HG03378 (cell line): ENCODE measurements around the gene CASP5.

ENCODE experiments used
- ATAC-seq: cut with Tn5 transposase; IDR thresholded peaks from one replicate; pipeline ENCODE4 v1.9.1; 2021; ENCODE audit warnings: mild to moderate bottlenecking, moderate library complexity; ENCODE audit not compliant: unreplicated experiment

The CASP5 gene

DNA sequence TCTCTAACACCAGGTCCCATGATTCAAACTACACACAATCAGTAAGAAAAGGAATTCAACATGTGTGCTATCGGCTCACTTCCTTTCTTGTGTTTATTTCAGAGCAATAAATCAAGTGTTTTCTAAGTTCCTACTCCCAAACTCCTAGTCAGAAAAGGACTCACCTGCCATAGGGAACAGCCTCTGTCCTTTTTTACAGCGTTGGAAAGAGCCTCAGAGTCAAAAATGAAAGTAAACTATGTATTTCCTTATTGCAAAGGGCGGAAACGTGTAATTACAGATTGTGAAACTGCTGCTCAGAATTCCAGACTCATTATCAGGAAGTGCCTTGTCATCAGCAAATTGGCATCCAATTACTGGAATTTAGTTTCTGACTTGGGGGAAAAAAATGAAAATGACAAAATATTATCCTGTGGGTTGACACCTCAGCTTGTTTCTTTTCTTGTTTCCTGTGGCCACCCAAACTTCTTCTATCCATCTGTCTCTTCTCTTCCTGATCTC lies 54.6 kb downstream of the CASP5 start, which contains the start of gene CASP4:
Gene CASP4 (minus strand): TSS at position 220 of the 501 bp plus-strand sequence. CDS start 49 bp downstream, at position 171.
- ATAC-seq, result peak; percentile 94

DNA sequence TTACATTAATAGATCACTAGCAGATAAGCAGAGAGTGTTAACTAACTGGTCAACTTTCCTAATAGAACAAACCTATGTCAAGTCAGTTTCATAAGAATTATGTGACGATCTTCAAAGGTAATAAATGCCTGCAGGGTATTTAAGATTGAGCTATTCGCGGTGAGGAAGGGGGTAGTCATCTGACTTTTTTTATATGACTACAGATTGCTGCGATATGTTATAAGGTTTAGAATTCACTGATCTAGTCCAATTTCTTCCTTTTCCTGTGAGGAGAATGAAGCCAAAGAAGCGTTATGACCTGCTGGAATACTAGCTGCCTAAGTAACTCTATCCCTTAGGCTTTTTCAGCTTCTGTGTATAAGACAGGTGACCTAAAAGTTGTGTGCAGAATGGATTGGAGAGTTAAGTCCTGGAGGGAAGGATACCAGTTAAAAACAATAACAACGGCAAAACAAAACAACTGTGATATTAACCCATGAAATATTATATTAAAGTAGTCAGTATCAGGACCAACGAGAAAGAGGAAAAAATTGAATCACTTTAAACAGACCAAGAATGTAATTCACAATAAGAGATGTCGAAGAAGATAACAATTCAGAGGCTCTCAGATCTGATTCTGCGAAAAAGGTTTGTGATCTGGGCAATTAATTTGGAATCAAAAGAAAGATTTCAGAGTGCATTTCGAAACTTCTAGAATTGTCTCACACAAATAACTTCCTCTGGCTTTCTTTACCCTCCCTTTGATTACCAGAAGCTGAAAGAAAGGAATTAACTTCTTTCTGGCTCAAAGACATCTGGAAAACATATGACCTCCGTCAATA lies 55.2 kb downstream of the CASP5 start:
- no peak for ATAC-seq

DNA sequence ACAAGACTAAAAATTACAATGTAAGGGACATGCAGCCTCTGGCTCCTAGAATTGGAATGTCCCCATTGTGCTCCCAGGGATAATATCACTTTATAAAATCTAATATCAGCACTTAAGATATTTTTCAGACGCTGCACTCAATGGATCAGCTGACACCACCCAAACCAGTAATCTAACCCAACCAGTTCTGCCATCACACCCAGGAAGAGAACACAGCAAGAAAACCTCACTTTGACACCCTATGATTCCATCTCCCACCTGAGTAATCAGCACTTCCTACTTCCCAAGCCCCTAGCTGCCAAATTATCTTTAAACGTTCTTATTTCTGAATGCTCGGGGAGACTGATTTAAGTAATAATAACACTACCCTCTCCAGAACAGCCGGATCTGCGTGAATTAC lies 57.2 kb downstream of the CASP5 start:
- ATAC-seq, result no peak

DNA sequence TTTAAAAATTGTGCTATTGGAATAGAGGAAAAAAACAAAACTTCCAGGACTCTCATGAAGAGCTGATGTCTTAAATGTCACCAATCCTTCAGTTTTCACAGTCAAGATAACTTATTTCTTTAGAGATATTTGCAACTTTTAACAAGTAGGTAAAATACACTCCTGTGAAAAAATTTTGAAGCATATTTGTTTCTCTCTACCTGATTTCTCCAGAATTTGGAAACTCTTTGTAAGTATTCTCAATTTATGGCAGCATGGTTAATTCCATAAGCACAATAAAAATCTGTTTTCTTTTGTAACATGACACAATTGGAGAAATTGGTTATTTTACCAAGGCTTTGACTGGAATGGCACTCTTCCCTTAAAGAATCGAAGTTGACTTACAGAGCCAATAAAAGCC lies 58.7 kb downstream of the CASP5 start:
- ATAC-seq, result no peak

DNA sequence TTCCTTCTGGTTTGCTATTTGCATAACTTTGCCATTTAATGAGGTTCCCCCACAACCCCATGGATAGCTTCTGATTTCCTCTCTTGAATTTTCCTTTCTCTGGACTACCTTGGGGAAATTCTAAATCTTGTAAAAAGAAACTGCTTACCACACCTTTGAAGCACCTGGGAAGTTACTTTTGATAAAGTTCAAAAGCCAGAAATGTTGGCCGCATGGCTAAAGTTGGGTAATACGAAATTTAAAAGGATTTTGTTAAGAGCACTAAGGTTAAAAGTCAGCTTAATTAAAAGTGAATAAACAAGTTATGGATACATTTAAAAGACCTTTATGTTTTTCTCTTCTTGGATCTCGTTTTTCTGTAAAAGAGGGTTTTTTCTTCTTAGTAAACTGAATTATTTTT lies 60.1 kb downstream of the CASP5 start:
- ATAC-seq, result no peak

DNA sequence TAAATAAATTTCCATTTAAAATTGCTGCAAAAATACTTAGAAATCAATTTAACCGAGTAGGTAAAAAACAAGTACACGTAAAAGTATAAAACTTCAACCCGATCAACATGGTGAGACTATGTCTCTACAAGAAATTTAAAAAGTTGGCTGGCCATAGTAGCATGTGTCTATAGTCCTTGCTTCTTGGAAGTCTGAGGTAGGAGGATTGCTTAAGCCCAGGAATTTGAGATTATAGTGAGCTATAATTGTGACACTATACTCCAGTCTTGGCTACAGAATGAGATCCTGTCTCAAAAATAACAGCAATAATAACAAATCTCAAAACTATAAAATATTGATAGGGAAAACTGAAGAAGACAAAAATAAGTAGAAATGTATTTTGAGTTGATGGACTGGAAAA lies 65.7 kb downstream of the CASP5 start:
- no peak for ATAC-seq

DNA sequence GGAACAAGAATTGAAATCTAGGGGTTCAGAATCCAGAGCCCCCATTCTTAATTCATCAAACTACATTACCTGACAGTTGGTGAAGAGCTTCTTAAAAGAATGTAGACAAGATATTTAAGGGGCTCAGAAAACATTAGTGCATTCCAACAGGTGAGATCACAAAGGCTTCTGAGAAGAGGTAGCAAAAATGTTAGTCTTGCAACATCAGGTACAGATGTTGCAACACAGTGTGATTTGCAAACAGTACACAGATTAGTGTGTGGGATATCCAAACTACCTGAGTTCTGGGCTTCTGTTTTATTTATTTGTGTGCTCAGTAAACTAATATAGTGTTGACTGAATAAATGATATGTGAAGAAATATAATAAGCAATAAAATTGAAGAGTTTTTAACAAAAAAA lies 66.4 kb downstream of the CASP5 start:
- ATAC-seq, result no peak

DNA sequence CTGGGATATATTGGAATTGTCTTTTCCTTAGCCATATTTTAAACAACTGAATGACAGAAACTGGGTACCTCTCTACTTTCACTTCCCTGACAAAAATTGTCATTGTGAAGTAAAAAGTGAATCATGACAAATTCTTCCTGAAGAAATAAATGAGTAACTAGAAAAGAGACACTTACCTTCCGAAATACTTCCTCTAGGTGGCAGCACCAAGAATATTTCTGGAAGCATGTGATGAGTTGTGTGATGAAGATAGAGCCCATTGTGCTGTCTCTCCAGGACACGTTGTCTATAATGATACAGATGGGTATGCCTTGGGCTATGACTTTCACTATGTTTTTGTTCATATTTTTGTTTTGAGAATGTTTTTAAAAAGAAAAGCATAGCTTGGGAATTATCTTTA lies 76.1 kb downstream of the CASP5 start:
- peak; percentile 98 for ATAC-seq
